GM18502 (cell line): ENCODE measurements around the gene HEMGN.
"Not testable (repeated sequence)": the region's sequence is repeated elsewhere in the genome, so short reads cannot be mapped to it uniquely, and the experiment has no call there.

Source experiments
- ATAC-seq: cut with Tn5 transposase; IDR thresholded peaks from one replicate; pipeline ENCODE4 v1.9.1; 2021; ENCODE audit warnings: mild to moderate bottlenecking; ENCODE audit not compliant: unreplicated experiment, poor library complexity

Gene HEMGN

DNA sequence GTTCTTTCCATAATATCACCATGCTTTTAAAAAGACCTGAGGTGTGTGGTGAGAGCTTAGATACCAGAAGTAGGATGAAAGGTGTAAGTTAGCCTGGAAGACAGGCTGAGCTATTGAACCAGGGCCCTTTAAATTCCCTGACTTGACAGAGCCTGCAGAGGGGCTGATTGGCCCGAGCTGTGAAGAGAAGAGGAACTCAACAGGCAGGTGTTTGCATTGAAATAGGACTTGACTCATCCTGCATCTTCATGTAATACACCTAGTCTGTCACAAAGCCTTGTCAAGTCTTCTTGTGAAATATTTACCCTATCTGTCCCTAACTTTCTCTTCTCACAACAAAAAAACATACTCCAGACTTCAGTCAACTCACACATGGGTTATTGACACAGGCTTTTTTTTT, 28.5 kb upstream of the HEMGN start:
- no peak for ATAC-seq

DNA sequence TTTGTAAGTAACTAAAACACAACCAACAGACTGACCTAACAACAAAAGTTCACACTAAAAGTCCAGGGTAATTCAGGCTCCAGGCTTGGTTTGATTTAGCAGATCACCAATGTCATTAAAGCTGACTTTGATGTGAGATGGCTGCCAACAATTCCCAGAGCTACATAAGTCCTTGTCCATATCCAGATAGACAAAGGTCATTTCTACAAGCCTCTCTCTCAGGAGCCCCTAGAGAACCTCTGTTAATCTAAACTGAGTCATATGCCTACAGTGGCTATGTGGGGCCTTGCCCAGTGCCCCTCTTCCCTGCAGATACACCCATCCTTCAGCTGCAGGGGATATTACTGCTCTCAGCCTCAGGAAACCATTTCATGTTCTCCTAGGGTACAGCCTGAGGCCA, 26.9 kb upstream of the HEMGN start:
- no peak for ATAC-seq

DNA sequence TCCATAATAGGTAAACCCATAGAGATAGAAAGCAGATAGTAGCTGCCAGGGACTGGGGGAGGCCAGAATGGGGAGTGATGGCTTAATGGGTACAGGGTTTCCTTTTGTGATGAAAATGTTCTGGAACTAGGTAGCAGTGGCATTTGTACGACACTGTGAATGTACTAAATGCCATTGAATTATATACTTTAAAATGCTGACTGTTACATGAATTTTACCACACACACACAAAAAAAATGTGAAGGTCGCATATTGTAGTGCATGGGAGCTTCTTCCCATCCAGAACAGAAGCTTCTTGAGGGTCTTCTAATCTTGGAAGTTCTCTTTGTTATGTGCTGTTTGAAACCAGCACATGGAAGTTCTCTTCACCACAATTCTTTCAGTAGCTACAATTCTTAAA, 25.3 kb upstream of the HEMGN start:
- no peak for ATAC-seq

DNA sequence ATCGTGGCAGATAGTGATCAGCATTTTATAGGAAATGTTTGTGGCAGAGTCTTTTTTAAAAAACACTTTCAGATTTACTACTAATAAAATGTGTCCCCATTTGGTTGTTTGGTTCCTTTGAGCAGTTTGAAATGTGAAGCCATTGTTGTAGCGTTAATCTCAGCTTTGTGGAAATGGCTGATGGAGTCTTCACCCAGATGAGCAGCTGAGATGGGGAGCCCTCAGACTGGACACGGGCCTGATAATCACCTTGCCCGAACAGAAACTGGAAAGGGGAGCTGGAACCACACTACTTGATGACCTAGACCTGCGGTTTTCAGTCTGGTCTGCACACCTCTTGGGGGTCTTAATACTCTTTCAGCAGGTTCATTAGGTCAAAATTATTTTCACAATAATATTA, 24.6 kb upstream of the HEMGN start:
- no peak for ATAC-seq

DNA sequence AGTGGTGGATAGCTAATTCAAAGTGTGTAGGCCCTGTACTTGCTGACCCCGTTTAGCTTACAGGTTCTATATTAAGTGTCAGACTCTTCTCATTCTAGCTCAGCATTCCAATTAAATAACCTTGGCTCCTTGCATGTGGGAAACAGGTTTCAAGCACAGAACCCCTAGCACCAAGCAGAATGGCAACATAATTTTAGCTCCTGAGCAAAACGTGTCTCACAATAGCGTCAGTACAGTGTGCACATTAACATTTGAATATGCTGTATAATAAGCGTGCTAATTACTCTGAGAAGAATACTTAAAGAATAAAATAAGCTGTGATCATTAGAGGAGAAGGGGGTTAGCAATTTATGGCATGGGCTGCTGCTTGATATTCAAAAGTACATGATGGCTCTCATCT, 24.2 kb upstream of the HEMGN start:
- no peak for ATAC-seq

DNA sequence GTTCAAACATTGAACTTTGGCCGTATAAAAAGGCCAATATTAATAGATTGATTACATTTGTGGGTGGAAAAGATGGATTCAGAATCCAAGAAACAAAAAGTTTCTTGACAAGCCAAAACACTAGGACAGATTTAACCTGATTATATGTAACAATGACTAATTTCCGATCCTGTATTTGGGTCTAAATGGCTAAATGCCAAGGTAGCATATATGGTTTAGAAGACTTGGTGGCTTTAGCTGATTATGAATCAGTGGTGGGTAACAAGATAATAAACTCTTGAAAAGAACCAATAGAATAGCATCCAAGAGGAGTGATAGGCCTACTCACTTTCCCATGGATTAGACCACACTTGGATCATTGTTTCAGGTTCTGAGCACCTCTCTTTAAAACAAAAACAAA, 23.4 kb upstream of the HEMGN start:
- ATAC-seq: no peak

DNA sequence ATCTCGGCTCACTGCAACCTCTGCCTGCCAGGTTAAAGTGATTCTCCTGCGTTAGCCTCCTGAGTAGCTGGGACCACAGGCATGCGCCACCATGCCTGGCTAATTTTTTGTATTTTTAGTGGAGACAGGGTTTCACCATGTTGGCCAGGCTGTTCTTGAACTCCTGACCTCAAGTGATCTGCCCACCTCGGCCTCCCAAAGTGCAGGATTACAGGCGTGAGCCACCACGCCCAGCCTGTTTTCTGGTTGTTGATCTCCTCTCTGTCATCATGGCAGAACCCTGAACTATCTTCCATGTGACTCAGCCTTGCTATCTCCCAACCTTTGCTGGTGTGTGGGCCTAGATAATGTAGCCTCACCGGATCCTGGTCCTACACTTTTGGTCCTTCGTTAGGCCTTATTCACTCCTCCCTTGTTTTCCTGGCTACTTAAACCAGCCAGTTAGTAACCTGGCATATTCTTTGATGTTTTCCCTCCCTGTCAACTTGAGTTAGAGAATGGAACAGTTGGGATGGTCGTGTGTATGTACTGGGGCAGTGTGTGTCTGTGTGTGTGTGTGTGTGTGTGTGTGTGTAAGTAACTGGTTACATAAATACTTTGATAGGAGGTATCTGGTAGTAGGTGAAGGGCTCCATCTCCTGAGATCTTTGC, 22.8 kb upstream of the HEMGN start:
- ATAC-seq: not testable (repeated sequence)

DNA sequence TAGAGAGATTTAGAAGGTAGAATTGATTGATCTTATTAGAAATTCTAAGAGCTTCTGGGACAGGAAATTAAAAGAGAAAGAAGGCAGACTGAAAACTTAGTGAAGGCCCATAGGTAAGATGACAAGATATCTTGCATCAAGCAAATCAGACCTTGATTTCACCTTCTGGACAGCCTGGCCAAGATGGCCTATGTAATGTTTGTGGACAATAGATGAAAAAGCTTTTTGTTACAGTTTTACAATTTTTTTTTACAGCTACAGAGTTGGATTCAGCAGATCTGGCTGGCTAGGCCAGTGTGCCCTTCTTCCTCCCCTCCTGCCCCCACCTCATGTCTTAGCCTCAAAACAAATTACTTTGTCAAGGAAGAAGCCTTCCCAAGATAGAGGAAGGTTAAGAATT, 21.6 kb upstream of the HEMGN start:
- no peak for ATAC-seq

DNA sequence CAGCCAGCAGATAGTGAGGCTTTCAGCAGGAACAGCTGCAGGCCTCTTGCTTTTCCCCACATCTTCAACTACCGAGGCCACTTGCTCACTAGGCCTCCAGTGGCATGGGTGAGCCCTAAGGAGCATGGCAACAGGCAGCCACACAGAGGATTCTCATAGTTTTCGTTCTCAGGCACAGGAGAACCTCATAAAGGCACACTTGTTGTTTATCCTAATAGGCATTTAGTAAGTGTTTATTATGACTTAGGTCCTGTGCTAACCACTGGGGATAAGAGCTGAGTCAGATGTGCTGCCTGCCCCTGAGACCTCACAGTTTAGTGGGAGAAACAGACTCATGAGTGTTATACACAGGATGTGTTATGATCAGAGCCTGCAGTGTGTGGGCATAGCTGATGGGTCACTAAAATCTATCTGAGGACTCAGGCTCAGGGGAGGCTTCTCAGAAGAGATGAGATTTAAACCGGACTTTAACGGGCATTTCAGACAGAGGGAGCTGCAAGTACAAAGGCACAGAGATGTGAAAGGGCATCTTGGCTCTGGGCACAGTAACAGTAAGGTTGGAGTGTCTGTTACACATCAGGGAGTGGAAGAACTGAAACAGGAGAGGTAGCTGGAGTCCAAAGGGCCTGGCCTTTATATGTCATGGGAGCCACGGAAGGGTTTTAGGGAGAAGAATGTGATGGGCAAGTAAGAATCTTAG, 21.0 kb upstream of the HEMGN start:
- ATAC-seq: no peak

DNA sequence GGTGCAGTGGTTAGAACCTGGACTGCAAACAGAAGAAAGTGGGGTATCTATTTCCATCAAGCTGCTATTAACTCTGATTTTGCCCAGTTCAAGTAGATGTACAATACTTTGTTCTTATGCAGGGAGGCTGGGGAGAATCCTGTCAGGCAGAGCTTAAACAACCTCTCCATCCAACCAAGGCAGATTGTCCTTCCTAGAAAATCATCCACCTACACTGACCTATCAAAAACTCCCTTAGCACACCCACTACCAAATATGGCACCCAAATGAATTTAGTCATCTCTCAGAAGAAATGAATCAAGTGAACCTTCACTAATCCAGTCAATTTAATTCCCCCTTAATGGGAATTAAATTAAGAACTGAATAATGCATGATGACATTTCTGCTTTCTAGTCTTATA, 18.4 kb upstream of the HEMGN start:
- no peak for ATAC-seq

DNA sequence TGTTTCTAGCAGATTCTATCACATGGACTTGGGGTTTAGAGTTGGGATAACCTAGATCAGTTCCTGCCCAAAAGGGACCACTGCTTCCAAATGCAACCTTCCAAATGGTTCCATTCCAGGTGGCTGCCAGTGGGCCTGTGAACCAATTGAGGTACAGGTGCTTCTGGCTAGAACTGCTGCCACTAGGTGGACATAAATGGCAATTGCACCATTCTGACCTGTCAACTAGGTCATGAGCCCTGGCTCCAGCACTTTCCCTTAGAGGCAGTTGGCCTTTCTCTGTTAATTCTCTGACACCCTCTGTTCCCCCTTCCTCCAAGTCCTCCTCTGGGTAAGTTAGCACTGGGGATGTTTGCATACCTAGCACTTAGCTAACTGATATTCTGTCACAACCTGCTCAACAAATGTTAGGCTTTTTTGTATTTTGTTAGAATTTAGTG, 16.6 kb upstream of the HEMGN start:
- no peak for ATAC-seq

DNA sequence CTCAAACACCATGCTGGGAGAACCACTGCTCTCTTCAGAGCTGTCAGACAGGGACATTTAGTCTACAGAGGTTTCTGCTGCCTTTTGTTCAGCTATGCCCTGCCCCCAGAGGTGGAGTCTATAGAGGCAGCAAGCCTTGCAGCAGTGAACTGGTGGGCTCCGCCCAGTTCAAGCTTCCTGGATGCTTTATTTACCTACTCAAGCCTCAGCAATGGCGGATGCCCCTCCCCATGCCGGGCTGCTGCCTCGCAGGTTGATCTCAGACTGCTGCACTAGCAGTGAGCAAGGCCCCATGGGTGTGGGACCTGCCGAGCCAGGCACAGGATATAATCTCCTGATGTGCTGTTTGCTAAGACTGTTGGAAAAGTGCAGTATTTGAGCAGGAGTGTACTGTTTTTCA, 12.9 kb upstream of the HEMGN start:
- ATAC-seq: not testable (repeated sequence)

DNA sequence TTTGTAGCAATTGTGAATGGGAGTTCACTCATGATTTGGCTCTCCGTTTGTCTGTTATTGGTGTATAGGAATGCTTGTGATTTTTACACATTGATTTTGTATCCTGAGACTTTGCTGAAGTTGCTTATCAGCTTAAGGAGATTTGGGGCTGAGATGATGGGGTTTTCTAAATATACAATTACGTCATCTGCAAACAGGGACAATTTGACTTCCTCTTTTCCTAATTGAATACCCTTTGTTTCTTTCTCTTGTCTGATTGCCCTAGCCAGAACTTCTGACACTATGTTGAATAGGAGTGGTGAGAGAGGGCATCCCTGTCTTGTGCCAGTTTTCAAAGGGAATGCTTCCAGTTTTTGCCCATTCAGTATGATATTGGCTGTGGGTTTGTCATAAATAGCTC, 9.1 kb upstream of the HEMGN start:
- not testable (repeated sequence) for ATAC-seq

DNA sequence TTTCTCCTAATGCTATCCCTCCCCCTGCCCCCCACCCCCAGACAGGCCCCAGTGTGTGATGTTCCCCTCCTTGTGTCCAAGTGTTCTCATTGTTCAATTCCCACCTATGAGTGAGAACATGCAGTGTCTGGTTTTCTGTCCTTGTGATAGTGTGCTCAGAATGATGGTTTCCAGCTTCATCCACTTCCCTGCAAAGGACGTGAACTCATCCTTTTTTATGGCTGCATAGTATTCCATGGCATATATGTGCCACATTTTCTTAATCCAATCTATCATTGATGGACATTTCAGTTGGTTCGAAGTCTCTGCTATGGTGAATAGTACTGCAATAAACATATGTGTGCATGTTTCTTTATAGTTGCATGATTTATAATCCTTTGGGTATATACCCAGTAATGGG, 7.5 kb upstream of the HEMGN start:
- not testable (repeated sequence) for ATAC-seq

DNA sequence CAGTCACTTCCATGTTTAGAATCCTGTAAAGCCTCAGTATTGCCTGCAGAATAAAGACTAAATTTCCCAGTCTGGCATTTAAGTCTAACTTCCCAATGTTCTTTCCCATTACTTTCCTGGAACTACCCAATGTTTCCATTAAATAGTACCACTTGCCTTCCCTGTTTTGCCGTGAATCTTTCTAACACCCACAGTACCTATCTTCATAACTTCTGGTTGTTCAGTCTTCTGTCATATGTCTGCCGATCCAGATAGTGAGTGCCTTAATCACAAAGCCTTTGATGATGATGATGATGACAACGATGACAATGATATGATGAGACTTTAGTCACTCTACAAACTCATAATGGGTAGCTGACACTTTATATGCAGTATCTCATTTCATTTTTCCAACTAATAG, 6.6 kb upstream of the HEMGN start:
- no peak for ATAC-seq

DNA sequence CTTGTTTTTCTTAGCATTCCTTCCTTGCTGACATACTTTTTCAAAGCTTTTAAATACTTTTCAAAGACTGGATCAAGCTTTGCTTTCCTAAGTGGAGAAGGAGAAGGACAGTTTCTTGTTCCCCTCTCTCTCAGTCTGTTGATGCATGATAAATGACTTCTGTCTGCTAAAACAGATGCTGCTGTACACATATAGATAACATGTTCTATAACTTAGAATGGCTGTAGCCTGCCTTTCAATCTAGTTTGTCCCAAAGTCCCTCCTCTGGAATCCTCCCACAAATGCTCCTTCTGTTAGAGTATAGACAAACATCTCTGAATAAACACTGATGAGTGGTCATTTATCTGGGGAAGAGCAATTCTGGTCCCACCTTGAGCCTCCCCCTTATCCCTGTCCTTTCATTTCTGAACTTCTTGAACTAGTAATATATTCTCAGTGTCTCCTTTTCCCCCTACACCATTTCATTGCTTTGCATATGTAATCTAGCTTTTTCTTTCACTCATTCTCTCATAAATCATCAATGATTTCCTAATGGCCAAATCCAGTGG, 5.4 kb upstream of the HEMGN start:
- ATAC-seq: no peak

DNA sequence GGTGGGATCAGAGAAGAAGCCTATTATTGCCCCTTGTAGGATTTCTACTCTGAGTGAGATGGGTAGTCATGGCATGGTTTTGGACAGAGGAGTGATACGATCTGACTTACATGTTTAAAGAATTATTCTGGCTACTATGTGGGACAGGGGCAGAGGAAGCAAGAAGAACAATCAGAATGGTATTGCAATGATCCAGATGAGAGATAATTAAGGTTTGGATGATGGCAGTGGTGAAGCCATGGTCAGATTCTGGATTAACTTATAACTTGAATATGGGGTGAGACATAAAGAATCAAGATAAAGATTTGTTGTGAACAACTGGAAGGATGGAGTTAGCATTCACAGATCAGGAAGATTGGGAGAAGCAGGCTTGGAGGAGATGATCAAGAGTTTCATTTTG, 3.4 kb upstream of the HEMGN start:
- ATAC-seq: no peak

DNA sequence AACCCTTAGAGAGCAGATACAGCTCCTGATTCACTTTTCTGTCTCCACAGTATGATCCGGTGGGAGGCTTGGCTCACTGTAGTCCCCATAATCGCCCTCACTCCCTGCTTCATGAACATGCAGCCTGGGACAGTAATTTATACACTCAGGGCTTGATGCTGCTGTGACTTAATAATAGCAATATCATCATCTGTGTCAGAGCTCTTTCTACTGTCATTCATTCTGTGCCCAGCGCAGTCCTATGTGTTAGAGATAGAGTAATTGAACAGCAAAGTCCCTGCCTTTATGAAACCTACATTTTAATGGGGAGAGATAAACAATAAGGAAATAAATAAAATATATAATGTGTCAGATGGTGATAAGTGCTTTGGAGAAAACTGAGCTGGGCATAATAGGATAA, 2.8 kb upstream of the HEMGN start:
- ATAC-seq: no peak

DNA sequence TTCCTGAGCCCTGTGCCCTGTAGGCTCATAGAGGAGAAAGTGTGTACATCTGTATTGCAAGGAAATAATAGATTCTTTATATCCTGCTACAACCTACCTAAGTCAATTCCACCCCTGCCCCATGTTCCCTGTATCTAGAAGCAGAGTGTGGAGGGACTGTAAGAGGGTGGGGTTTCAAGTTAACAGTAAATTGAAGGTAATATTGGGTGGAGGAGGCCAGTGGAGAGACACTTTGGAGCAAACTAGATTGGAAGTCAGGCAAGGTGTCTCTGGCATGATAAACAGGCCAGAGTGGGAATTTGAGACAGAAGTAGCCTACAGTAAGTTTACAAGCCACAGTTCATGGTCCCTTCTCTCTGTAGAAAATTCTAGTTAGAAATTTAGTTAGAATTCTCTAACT, 2.3 kb upstream of the HEMGN start:
- ATAC-seq: no peak

DNA sequence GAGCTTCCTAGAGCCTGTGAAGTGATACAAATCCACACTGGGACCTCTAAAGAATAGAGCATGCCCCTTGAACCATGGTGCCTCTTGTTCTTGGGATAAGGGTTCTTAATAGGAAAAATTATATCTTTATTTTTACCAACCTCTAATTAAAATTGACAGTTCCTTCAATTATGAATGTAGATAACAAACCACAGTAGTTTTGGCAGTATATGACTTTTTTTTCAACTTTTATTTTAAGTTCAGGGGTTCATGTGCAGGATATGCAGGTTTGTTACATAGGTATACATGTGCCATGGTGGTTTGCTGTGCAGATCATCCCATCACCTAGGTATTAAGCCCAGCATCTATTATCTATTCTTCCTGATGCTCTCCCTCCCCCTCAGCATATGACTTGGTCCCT, 974 bp downstream of the HEMGN start:
- ATAC-seq: no peak

DNA sequence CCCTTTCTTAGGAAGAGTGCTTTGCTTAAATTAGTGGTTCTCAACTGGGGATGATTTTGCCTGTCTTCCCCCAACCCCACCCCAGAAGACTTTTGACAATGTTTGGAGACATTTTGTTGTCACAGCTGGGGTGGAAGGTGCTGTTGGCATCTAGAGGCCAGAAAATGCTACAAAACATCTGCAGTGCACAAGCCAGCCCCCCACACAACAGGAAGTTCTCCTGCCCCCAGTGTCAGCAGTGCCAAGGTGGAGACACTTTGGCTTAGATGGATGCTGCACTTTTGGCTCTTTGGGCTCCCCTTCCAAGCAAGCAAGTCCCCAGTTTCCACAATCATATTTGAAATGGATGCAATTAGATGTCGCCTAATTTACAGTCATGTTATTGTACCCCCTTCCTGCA, 2.7 kb downstream of the HEMGN start:
- ATAC-seq: no peak
